ENCODE measurements around the gene RAB40A.

GRCh38 chrX:103565197-103565596 lies 45.9 kb upstream of the RAB40A start:
- no peak for TF ChIP-seq CTCF (IDR thresholded peaks at IDR 0.05; ENCODE audit: low read depth, low read length, poor library complexity, severe bottlenecking)
- TF ChIP-seq EZH2phosphoT487 (IDR thresholded peaks at IDR 0.05; ENCODE audit: borderline replicate concordance, low read length): no peak
